ENCODE data around the gene AEBP2. TPM values are rescaled to one million over a fixed set of nuclear protein-coding genes. Genes with fewer than 3 reads are reported as not detected.

The AEBP2 gene
- total and polyA plus RNA-seq, 9 of the 15 experiments (the other 6 are each of a cell fraction or from before 2014, with no cell fraction given), result 5.7 to 43.7 (median 10.3) TPM

DNA sequence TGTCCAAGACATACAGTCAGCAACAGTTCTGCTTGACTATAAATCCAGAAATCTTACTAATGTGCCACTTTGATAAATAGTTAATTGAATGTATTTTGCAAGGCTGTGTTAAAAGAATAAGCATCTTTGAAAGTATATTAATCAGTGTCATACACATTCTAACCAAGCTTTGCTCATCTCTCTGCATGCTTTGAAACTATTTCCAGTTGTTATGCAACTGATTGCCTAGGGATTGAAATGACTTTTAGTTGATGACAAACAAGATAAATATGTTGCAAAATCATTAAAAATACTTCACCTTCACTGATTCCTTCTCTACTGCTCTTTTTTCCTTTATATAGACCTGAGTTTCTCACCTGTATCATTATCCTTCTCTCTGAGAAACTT, 91.3 kb downstream of the AEBP2 start (continued):
- TF ChIP-seq, protein P1, sequence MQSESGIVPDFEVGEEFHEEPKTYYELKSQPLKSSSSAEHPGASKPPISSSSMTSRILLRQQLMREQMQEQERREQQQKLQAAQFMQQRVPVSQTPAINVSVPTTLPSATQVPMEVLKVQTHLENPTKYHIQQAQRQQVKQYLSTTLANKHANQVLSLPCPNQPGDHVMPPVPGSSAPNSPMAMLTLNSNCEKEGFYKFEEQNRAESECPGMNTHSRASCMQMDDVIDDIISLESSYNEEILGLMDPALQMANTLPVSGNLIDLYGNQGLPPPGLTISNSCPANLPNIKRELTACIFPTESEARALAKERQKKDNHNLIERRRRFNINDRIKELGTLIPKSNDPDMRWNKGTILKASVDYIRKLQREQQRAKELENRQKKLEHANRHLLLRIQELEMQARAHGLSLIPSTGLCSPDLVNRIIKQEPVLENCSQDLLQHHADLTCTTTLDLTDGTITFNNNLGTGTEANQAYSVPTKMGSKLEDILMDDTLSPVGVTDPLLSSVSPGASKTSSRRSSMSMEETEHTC (IDR thresholded peaks at IDR 0.05), result no peak
- no peak for TF ChIP-seq RFX1 (IDR thresholded peaks at IDR 0.05)

DNA sequence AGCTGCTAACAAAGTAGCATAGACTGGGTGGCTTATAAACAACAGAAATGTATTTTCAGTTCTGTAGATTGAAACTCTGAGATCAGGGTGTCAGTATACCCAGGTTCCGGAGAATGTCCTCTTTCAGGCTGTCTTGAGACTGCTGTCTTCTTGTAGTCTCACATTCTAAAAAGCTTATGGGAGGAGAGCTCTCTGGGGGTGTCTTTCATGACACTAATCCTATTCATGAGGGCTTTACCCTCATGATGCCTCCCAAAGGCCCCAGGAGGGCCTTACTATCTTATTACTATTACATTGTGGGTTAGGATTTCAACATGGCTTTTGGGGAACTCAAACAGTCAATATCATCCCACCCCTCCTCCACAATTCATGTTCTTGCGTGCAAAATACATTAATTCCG, 94.3 kb downstream of the AEBP2 start:
- intact Hi-C loops (cut with micrococcal nuclease) (no loop called here), in situ Hi-C loops (cut with MboI) (no loop called here)
- Histone ChIP-seq H2AFZ (ENCODE audit: low read depth, low read length) (no peak overlapping the region), H3K9me3 (replicated peaks; ENCODE audit: control insufficient read depth, insufficient read depth, low read depth, low read length) (no peaks in the 10 kb centered on the region), H4K20me1 (replicated peaks; ENCODE audit: control insufficient read depth, insufficient read depth, low read length) (no peaks in the 10 kb centered on the region), H3K4me1 (replicated peaks in 1 of 2; ENCODE audit: control insufficient read depth in 2 of 2, insufficient read depth in 2 of 2, low read length in 2 of 2) (no peaks in the 10 kb centered on the region), H3K9me1 (ENCODE audit: control insufficient read depth, insufficient read depth, low read length) (no peaks in the 10 kb centered on the region), H3K4me2 (ENCODE audit: insufficient read depth, low read length) (no peak overlapping the region), H3K79me2 (ENCODE audit: control insufficient read depth, insufficient read depth, low read length) (no peaks in the 10 kb centered on the region), H3K27ac (ENCODE audit: extremely low read depth, low read depth, low read length) (no peak overlapping the region), H3K27me3 (ENCODE audit: control insufficient read depth in 2 of 2, insufficient read depth in 2 of 2, low read length in 2 of 2) (no peaks in the 10 kb centered on the region), H3K4me3 (no peak overlapping the region), H3K36me3 (ENCODE audit: control insufficient read depth, insufficient read depth, low read length) (no peaks in the 10 kb centered on the region), H3K9ac (ENCODE audit: insufficient read depth in 1 of 2, low read depth in 2 of 2, low read length in 2 of 2) (no peak overlapping the region)
- FAIRE-seq (no peak), DNase-seq (ENCODE audit: extremely low read depth in 1 of 4, low spot score in 3 of 4) (no peak), ATAC-seq (no peak)
- ChIA-PET POLR2A (no interaction called here), CTCF (ENCODE audit: low intra/inter-chr PET ratio) (no interaction called here)
- WGBS (ENCODE audit: insufficient coverage, low coverage, missing lambda C conversion rate), result 77% methylated on average over 3 of the region's 3 CpGs
- BruUV-seq (replicated peaks), result no TSS peak
- TF ChIP-seq ZSCAN32 (CRISPR knock-in tag; IDR thresholded peaks at IDR 0.05), result no peak
- TF ChIP-seq, protein P2, sequence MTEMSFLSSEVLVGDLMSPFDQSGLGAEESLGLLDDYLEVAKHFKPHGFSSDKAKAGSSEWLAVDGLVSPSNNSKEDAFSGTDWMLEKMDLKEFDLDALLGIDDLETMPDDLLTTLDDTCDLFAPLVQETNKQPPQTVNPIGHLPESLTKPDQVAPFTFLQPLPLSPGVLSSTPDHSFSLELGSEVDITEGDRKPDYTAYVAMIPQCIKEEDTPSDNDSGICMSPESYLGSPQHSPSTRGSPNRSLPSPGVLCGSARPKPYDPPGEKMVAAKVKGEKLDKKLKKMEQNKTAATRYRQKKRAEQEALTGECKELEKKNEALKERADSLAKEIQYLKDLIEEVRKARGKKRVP (CRISPR knock-in tag; IDR thresholded peaks at IDR 0.05), result no peak
- TF ChIP-seq FOXP1 (CRISPR knock-in tag; IDR thresholded peaks at IDR 0.05), result no peak
- TF ChIP-seq HDAC1 (IDR thresholded peaks at IDR 0.05), result no peak
- TF ChIP-seq, protein P3, sequence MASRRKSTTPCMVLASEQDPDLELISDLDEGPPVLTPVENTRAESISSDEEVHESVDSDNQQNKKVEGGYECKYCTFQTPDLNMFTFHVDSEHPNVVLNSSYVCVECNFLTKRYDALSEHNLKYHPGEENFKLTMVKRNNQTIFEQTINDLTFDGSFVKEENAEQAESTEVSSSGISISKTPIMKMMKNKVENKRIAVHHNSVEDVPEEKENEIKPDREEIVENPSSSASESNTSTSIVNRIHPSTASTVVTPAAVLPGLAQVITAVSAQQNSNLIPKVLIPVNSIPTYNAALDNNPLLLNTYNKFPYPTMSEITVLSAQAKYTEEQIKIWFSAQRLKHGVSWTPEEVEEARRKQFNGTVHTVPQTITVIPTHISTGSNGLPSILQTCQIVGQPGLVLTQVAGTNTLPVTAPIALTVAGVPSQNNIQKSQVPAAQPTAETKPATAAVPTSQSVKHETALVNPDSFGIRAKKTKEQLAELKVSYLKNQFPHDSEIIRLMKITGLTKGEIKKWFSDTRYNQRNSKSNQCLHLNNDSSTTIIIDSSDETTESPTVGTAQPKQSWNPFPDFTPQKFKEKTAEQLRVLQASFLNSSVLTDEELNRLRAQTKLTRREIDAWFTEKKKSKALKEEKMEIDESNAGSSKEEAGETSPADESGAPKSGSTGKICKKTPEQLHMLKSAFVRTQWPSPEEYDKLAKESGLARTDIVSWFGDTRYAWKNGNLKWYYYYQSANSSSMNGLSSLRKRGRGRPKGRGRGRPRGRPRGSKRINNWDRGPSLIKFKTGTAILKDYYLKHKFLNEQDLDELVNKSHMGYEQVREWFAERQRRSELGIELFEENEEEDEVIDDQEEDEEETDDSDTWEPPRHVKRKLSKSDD (conservative IDR thresholded peaks at IDR 0.05; ENCODE audit: low read length), result no peak
- TF ChIP-seq, protein P4, sequence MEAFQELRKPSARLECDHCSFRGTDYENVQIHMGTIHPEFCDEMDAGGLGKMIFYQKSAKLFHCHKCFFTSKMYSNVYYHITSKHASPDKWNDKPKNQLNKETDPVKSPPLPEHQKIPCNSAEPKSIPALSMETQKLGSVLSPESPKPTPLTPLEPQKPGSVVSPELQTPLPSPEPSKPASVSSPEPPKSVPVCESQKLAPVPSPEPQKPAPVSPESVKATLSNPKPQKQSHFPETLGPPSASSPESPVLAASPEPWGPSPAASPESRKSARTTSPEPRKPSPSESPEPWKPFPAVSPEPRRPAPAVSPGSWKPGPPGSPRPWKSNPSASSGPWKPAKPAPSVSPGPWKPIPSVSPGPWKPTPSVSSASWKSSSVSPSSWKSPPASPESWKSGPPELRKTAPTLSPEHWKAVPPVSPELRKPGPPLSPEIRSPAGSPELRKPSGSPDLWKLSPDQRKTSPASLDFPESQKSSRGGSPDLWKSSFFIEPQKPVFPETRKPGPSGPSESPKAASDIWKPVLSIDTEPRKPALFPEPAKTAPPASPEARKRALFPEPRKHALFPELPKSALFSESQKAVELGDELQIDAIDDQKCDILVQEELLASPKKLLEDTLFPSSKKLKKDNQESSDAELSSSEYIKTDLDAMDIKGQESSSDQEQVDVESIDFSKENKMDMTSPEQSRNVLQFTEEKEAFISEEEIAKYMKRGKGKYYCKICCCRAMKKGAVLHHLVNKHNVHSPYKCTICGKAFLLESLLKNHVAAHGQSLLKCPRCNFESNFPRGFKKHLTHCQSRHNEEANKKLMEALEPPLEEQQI (IDR thresholded peaks at IDR 0.05), result no peak
- no peak for TF ChIP-seq FOXA3 (CRISPR knock-in tag; conservative IDR thresholded peaks at IDR 0.05 in 1 of 2, IDR thresholded peaks at IDR 0.05 in 1 of 2)
- TF ChIP-seq, protein P5, sequence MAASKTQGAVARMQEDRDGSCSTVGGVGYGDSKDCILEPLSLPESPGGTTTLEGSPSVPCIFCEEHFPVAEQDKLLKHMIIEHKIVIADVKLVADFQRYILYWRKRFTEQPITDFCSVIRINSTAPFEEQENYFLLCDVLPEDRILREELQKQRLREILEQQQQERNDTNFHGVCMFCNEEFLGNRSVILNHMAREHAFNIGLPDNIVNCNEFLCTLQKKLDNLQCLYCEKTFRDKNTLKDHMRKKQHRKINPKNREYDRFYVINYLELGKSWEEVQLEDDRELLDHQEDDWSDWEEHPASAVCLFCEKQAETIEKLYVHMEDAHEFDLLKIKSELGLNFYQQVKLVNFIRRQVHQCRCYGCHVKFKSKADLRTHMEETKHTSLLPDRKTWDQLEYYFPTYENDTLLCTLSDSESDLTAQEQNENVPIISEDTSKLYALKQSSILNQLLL (CRISPR knock-in tag; IDR thresholded peaks at IDR 0.05; ENCODE audit: borderline replicate concordance), result no peak
- TF ChIP-seq, protein P6, sequence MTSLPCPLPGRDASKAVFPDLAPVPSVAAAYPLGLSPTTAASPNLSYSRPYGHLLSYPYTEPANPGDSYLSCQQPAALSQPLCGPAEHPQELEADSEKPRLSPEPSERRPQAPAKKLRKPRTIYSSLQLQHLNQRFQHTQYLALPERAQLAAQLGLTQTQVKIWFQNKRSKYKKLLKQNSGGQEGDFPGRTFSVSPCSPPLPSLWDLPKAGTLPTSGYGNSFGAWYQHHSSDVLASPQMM (CRISPR knock-in tag; IDR thresholded peaks at IDR 0.05), result no peak
- no peak for TF ChIP-seq ZNF408 (CRISPR knock-in tag; IDR thresholded peaks at IDR 0.05; ENCODE audit: low read depth)

All from K562 (cell line).